Progenitor cell of endocrine pancreas (in vitro differentiated cells): ENCODE data around the gene NOD2. TPM values are rescaled to one million over a fixed set of nuclear protein-coding genes. Genes with fewer than 3 reads are reported as not detected.
A peak's percentile ranks its signal among the peaks of the same experiment; 100 is the strongest.

Experiments used
- DNase-seq: peaks from one replicate; pipeline ENCODE4 v3.0.0; 2021; ENCODE audit warnings: low spot score; ENCODE audit not compliant: unreplicated experiment
- H3K27ac Mint-ChIP-seq: 2 replicates; pipeline ENCODE4 v1.8.0; 2021; ENCODE audit warnings: mild to moderate bottlenecking, moderate library complexity, mixed read lengths
- H3K27me3 Mint-ChIP-seq: 2 replicates; pipeline ENCODE4 v1.8.0; 2021; ENCODE audit warnings: mixed read lengths
- H3K36me3 Mint-ChIP-seq: 2 replicates; pipeline ENCODE4 v1.8.0; 2022; ENCODE audit warnings: mixed read lengths; ENCODE audit not compliant: insufficient read depth
- H3K4me1 Mint-ChIP-seq: 2 replicates; pipeline ENCODE4 v1.8.0; 2021; ENCODE audit warnings: low read depth, mixed read lengths
- H3K4me3 Mint-ChIP-seq: 2 replicates; pipeline ENCODE4 v1.8.0; 2021; ENCODE audit warnings: low read depth, mild to moderate bottlenecking, moderate library complexity, mixed read lengths
- H3K9me3 Mint-ChIP-seq: 2 replicates; pipeline ENCODE4 v1.8.0; 2021; ENCODE audit warnings: low read depth, mixed read lengths
- total RNA-seq: library from RNA; stranded (reverse); gene quantifications from 2 replicates; pipeline ENCODE4 v1.2.1, GENCODE V29; 2021
- TF ChIP-seq, protein P1 (sequence below): fragments of 200-600 bp; sonication (generic); IDR thresholded peaks from one replicate; pipeline ENCODE4 v1.5.0; 2021; ENCODE audit warnings: antibody characterized with exemption, mild to moderate bottlenecking; ENCODE audit not compliant: unreplicated experiment

NOD2 gene
- total RNA-seq, 1 donor from 2014 or later = not detected

DNA sequence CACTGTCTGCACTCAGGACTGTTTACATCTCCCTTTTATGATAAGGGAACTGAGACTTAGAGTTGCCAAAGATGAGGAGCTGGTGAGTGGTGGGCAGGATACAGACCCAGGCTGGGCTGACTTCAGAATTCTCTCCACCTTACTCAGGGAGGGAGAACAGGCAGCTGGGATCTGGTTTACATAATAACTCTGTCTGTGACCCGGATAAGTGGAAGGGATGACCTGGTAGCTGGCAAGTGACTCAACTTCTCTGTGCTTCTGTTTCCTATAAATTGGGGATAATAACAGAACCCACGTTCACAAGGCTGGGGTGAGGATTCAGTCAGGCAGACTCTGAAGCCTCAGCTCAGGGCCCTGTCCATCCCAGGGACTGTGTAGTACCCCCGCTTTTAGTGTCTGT lies 14.9 kb upstream of the NOD2 start:
- H3K36me3 Mint-ChIP-seq = no peaks in the 10 kb centered on the region
- no peaks in the 10 kb centered on the region for H3K9me3 Mint-ChIP-seq
- H3K27ac Mint-ChIP-seq = peak overlapping the region; percentile 38
- TF ChIP-seq, protein P1, sequence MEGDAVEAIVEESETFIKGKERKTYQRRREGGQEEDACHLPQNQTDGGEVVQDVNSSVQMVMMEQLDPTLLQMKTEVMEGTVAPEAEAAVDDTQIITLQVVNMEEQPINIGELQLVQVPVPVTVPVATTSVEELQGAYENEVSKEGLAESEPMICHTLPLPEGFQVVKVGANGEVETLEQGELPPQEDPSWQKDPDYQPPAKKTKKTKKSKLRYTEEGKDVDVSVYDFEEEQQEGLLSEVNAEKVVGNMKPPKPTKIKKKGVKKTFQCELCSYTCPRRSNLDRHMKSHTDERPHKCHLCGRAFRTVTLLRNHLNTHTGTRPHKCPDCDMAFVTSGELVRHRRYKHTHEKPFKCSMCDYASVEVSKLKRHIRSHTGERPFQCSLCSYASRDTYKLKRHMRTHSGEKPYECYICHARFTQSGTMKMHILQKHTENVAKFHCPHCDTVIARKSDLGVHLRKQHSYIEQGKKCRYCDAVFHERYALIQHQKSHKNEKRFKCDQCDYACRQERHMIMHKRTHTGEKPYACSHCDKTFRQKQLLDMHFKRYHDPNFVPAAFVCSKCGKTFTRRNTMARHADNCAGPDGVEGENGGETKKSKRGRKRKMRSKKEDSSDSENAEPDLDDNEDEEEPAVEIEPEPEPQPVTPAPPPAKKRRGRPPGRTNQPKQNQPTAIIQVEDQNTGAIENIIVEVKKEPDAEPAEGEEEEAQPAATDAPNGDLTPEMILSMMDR = no peak
- H3K4me3 Mint-ChIP-seq = no peak overlapping the region
- H3K27me3 Mint-ChIP-seq = peaks cover 7% of the 10 kb centered on the region
- no peak for DNase-seq
- H3K4me1 Mint-ChIP-seq = peaks cover under 1% of the 10 kb centered on the region

DNA sequence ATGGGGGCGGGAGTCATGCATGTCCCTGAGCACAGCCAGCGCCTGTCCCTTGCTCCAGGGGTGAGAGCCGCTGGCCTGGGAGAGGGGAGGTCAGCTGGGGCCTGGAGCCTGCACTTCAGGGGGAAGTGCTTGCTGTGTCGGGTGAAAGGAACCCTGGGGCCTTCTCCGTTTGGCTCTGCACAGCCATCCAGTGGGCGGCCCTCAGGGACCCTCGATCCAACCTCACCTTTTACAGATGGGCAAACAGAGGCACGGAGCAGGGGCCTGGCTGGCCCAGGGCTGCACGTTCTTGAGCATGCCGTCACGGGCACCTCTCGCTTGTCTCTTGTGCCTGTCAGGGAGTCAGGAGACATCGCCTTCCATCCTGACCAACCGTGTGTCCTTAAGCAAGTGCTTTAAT lies 14.1 kb upstream of the NOD2 start:
- TF ChIP-seq, protein P1 = no peak
- Mint-ChIP-seq H3K9me3 (no peaks in the 10 kb centered on the region), H3K4me3 (no peak overlapping the region), H3K4me1 (peaks cover 1% of the 10 kb centered on the region), H3K36me3 (no peaks in the 10 kb centered on the region), H3K27ac (no peak overlapping the region), H3K27me3 (peaks cover 7% of the 10 kb centered on the region)
- no peak for DNase-seq

DNA sequence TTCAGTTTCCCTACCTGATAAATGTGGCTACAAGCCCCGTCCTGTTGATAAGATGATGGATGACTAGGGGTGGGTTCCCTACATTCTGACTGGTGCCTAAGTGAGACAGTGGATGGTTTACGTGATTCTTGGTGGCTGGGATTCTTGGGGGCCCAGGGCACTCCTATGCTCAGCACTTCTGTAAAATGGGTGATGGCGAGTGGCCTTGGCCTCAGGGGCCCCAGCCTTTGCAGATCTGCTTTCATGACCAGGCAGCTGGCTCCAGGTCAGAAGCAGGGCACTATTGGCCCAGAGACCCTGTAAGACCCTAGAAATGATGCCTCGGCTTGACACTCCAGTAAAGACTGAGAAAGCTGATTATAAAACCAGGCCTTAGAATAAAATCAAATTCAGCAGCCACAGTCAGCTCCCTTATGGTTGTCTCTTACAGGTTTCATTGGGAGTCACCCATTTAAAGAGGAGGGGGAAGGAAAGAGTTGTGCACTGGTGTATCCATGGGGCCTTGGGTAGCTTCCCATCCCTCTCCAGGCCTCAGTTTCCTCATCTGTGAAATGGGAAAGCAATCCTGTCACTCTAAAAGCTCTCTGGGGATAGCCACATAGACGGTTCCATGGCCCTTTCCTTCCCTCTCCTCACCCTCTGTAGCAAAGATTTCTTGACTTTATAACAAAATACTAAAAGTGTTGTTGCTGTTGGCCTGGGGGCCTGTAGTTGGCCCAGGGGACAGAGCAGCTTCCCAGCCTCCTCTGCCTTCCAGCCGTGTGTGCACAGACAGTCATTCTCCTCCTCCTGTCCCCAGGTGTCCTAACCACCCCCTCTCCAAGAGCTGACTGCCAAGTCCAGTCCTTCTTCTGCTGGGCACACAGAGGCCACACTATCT lies 13.5 kb upstream of the NOD2 start:
- DNase-seq = no peak

DNA sequence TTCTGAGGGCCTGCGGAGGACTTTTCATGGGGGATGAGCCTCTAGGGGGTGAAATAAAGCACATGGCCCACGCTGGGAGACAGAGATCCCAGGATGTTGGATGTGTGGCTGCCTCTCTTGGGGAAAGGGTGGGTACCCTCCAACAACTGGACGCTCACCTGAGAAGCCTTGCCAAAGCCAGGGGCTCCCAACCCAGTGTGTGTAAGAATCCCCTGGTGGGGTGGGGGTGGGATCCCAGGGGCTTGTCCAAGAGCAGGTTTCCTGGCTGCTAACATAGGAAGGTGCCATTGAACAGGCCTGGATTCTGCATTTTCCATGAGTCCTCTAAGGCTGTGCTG lies 12.9 kb upstream of the NOD2 start:
- Mint-ChIP-seq H3K9me3 (no peaks in the 10 kb centered on the region), H3K36me3 (no peaks in the 10 kb centered on the region), H3K27me3 (peaks cover 10% of the 10 kb centered on the region), H3K4me1 (peaks cover 1% of the 10 kb centered on the region), H3K4me3 (no peak overlapping the region), H3K27ac (no peak overlapping the region)
- TF ChIP-seq, protein P1 = no peak
- no peak for DNase-seq

More for the DNA sequence above, 13.5 kb upstream of the NOD2 start:
- H3K27me3 Mint-ChIP-seq = peaks cover 8% of the 10 kb centered on the region
- H3K4me1 Mint-ChIP-seq = peaks cover 1% of the 10 kb centered on the region
- TF ChIP-seq, protein P1 = no peak
- H3K9me3 Mint-ChIP-seq = no peaks in the 10 kb centered on the region
- H3K4me3 Mint-ChIP-seq = no peak overlapping the region
- H3K27ac Mint-ChIP-seq = no peak overlapping the region
- H3K36me3 Mint-ChIP-seq = no peaks in the 10 kb centered on the region

DNA sequence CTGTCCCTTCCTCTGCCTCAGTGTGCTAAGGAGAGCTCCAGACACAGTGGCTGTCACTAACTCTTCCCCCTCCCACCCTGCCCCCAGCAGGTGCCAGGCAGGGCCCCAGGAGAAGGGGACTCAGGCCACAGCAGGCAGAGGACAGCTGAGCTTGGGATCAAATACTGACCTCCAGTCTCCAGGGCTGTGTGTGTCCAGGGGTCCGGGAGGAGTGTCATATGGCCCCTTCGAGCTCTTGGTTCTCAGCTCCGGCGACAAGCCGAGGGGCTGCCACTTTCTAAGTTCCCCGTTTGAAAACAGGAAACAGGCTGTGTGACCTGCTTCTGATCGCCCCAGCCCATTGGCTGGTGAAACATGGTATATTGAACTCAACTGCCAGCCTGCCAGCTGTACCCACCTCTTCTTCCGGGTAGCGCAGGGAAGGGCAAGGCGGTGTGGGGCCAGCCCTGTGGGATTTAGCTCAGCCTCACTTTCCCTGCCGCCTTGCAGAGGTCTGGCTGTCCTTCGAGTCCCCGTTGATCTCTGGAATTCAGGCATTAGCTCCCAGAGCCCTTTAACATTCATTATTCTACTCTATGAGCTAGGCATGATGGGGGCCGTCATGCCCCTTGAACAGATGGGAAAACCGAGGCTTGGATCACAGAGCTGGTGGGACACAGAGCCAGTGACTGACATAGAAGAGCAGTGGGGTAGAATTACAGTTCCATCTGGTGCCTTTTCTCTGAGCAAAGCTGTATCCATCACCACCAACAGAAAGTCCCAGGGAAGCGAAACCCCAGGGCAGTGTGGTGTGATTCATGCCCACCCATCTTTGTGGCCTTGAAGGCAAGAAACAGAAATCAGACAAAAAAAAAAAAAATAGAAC lies 12.2 kb upstream of the NOD2 start, which contains the start of gene SNX20:
SNX20 (minus strand) TSS at position 292 of the 865 bp plus-strand sequence. CDS start 3,786 bp downstream, outside the sequence.
- H3K27me3 Mint-ChIP-seq = peaks cover 10% of the 10 kb centered on the region
- peaks cover 1% of the 10 kb centered on the region for H3K4me1 Mint-ChIP-seq
- H3K27ac Mint-ChIP-seq = no peak within 1 kb of the TSS
- DNase-seq = no peak
- H3K9me3 Mint-ChIP-seq = no peaks in the 10 kb centered on the region
- no peak within 1 kb of the TSS for H3K4me3 Mint-ChIP-seq
- TF ChIP-seq, protein P1 = no peak
- H3K36me3 Mint-ChIP-seq = no peaks in the 10 kb centered on the region
